Stimulated activated effector memory CD8-positive, alpha-beta T cell treated with anti-CD3 and anti-CD28 coated beads, Interleukin-12 subunit alpha, Interleukin-12 subunit beta, amount 100 ng/mL, for 72 hours (primary cell): ENCODE data around the gene ARHGAP40.
A peak's percentile ranks its signal among the peaks of the same experiment; 100 is the strongest.

ENCODE experiments used
- ATAC-seq: fragments of 150-1000 bp; cut with Tn5 transposase; 2 replicates; pipeline ENCODE4 v1.10.0; 2021
- DNase-seq, 2 donors: peaks; one replicate each; pipeline ENCODE4 v3.0.0; 2021 to 2022; ENCODE audit warnings: low spot score in 2 of 2
- H3K27ac Mint-ChIP-seq: one replicate; pipeline ENCODE4 v1.8.0; 2022; ENCODE audit warnings: mild to moderate bottlenecking, mixed read lengths
- H3K36me3 Mint-ChIP-seq: one replicate; pipeline ENCODE4 v1.8.0; 2022; ENCODE audit warnings: mild to moderate bottlenecking, mixed read lengths
- H3K4me1 Mint-ChIP-seq: one replicate; pipeline ENCODE4 v1.8.0; 2022; ENCODE audit warnings: mixed read lengths
- H3K4me3 Mint-ChIP-seq: one replicate; pipeline ENCODE4 v1.8.0; 2022; ENCODE audit warnings: mild to moderate bottlenecking, mixed read lengths
- H3K9me3 Mint-ChIP-seq: one replicate; pipeline ENCODE4 v1.8.0; 2022; ENCODE audit warnings: mixed read lengths

Gene ARHGAP40

DNA sequence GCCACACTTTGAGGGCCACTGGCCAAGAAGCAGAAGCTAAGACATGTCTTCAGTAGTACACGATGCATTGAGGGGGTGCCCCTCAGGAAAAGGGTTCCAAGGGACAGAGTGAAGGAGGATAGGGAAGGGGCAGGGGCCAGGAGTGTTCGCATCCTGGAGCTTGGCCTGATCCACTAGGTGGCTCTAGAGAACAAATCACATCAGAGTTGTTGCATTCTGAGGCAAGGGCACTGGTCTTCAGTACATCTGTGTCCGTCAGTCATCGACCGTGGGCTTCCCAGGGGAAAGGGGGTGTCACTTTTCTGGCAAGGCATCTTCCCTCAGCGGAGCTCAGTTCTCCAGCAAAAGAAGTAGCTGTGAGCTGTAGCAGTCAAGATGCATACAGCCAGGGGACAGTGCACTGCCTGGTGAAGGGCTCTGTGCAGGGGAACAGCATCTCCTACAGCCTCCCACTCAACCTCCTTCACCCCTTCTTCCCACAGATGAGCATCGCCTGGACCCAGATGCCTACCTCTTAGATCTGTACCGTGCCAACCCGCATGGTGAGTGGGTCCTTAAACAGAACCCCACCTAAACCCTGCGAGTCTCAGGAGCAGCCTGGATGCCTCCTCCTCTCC is 47.8 kb downstream of the ARHGAP40 start:
- ATAC-seq: no peak
- Mint-ChIP-seq H3K27ac (no peak overlapping the region), H3K4me1 (peaks cover 24% of the 10 kb centered on the region), H3K36me3 (peaks cover 6% of the 10 kb centered on the region), H3K4me3 (no peak overlapping the region), H3K9me3 (no peaks in the 10 kb centered on the region)
- no peak for DNase-seq

DNA sequence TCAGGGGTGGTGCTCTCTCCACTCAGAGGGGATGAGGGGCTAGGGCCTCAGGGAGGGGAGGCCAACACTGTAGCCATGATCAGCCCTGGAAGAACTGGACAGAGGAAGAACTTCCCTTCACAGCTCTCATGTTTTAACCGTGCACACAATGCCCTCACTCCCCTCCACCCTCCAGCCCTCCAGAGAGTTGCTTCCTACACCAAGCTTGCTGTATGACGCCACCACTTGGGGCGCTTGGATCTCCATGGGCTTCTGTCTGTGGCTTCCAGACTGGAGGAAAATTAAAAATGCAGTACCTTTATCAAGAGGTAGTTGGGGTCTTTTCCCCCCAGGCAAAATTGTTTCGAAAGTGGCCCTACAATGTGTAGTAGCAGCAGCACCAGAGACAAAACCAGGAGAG is 48.4 kb downstream of the ARHGAP40 start:
- H3K27ac Mint-ChIP-seq: no peak overlapping the region
- DNase-seq (no peak), ATAC-seq (no peak)
- H3K4me3 Mint-ChIP-seq: no peak overlapping the region
- peaks cover 24% of the 10 kb centered on the region for H3K4me1 Mint-ChIP-seq
- H3K36me3 Mint-ChIP-seq: peaks cover 6% of the 10 kb centered on the region
- H3K9me3 Mint-ChIP-seq: no peaks in the 10 kb centered on the region

DNA sequence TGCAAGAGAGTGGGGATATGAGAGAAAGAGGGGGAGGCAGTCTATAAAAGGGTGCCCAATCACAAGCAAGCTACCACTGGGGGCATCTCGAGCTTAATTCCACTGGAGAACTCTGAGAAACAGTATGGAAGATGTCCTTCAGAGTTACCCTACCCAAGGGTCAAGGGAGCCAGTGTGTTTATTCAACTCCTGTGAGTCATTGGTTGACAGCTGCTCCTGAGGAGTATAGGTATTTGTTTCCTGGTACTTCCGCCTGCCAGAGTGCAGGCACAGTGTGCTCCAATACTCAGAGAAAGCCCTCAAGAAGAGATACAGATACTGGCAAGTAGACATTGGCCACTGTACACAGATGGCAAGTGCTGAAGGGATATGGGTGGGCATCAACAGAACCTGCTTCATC is 49.5 kb downstream of the ARHGAP40 start:
- Mint-ChIP-seq H3K4me1 (peaks cover 19% of the 10 kb centered on the region), H3K36me3 (peaks cover 3% of the 10 kb centered on the region), H3K4me3 (no peak overlapping the region), H3K27ac (no peak overlapping the region), H3K9me3 (no peaks in the 10 kb centered on the region)
- DNase-seq (no peak), ATAC-seq (no peak)

DNA sequence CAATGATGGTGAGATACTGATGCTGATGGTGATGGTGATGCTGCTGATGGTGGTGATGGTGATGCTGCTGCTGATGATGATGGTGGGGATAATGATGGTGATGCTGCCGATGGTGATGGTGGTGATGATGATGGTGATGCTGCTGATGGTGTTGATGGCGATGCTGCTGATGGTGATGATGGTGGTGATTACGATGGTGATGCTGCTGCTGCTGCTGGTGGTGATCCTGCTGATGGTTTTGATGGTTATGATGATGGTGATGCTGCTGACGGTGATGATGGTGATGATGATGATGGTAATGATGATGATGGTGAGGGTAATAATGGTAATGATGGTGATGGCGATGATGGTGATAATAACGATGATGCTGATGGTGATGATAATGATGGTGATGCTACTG is 50.0 kb downstream of the ARHGAP40 start:
- no peak for DNase-seq
- Mint-ChIP-seq H3K9me3 (no peaks in the 10 kb centered on the region), H3K36me3 (no peaks in the 10 kb centered on the region), H3K4me1 (peaks cover 15% of the 10 kb centered on the region), H3K4me3 (no peak overlapping the region), H3K27ac (no peak overlapping the region)
- no peak for ATAC-seq

DNA sequence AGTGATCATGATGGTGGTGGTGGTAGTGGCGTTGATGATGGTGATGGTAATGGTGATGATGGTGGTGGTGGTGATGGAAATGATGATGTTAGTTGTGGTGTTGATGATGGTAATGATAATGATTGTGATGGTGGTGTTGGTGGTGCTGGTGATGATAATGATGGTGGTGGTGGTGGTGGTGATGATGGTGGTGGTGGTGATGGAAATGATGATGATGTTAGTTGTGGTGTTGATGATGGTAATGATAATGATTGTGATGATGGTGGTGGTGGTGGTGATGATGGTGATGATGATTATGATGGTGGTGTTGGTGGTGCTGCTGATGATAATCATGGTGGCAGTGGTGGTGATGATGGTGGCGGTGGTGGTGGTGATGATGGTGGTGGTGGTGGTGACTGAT is 51.4 kb downstream of the ARHGAP40 start:
- Mint-ChIP-seq H3K27ac (no peak overlapping the region), H3K9me3 (no peaks in the 10 kb centered on the region), H3K36me3 (no peaks in the 10 kb centered on the region), H3K4me1 (peaks cover 11% of the 10 kb centered on the region), H3K4me3 (no peak overlapping the region)
- no peak for DNase-seq
- ATAC-seq: no peak

DNA sequence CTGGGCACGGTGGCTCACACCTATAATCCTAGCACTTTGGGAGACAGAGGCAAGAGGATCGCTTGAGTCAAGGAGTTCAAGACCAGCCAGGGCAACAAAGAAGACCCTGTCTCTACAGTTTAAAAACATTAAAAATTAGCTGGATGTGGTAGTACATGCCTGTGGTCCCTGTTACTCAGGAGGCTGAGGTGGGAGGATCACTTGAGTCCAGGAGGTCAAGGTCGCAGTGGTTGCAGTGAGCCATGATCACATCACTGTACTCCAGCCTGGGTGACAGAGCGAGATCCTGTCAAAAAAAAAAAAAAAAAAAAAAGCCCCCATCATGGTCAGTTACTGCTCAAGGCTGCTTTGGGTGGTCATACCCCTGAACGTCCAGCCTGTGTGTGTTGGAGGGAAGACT is 55.8 kb downstream of the ARHGAP40 start:
- no peaks in the 10 kb centered on the region for H3K9me3 Mint-ChIP-seq
- peaks cover 11% of the 10 kb centered on the region for H3K4me1 Mint-ChIP-seq
- H3K27ac Mint-ChIP-seq: no peak overlapping the region
- no peaks in the 10 kb centered on the region for H3K36me3 Mint-ChIP-seq
- no peak overlapping the region for H3K4me3 Mint-ChIP-seq
- no peak for ATAC-seq
- DNase-seq: no peak

DNA sequence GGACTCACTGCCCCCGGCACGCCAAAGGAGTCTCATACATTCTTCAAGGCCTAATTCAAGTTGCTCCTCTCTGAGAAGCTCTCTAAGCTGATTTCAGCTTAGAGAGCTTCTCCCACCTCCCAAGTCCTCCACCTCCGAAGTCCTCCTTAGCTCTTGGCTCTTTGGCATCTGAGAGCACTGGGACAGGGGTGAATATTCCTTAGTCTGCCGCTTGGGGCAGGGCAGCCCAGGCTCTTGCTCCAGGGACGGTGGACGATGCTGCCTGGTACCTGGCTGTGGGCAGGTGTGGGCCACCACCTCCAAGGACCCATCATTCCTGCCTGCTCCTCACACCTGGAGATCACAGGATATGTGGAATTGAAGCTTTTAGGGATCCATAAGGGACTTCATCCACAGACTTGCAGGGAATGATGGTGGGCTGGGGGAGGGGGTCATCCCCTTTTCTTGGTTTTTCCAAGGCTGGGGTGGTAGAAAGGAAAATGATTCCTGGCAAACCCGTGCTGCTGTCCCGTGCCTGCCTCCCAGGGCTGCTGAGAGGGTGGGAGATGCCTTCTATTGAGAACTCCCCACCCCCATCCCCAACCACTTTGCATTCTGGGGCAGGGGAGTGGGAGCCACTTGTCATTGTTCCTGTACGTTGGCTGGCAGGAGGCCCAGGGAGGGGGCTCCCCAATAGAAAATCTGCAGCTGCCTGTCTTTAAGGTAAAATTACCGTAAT is 57.4 kb downstream of the ARHGAP40 start:
- Mint-ChIP-seq H3K27ac (no peak overlapping the region), H3K9me3 (no peaks in the 10 kb centered on the region), H3K4me1 (no peaks in the 10 kb centered on the region), H3K36me3 (no peaks in the 10 kb centered on the region), H3K4me3 (no peak overlapping the region)
- ATAC-seq (peak; percentile 80), DNase-seq (no peak)

DNA sequence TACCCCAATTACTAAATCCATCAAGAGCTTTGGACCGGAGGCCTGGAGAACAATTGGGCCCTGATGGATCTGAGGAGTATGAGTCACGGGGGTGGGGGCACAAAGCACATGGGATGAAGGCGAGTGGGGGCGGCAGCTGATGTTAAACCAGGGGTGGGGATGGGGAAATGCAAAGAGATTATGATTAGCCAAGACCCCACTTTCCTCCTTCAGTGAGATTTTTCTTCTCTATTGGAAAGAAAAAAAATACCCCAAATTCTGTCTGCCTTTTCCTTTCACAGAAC is 57.9 kb downstream of the ARHGAP40 start:
- H3K4me1 Mint-ChIP-seq: no peaks in the 10 kb centered on the region
- no peaks in the 10 kb centered on the region for H3K9me3 Mint-ChIP-seq
- ATAC-seq: no peak
- no peak for DNase-seq
- no peak overlapping the region for H3K4me3 Mint-ChIP-seq
- H3K27ac Mint-ChIP-seq: no peak overlapping the region
- no peaks in the 10 kb centered on the region for H3K36me3 Mint-ChIP-seq

DNA sequence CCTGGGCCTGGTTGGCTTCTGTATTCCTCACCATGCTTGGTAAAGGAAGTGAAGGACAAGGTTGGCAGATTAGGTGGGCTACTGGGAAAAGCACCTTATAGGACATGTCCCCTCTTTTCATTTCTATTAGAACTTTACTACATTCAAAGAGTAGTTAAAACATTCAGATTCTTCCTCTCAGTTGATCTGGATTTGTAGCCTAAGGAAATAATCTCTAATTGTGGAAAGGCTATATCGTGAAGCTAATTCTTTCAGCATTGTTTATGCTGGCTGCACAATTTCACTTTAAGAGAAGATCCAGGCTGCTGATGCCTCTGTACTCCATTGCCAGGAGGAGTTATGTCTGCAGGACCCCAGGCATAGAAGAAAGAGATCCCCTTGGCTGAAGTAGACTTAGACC is 58.8 kb downstream of the ARHGAP40 start:
- H3K9me3 Mint-ChIP-seq: no peaks in the 10 kb centered on the region
- DNase-seq: no peak
- H3K4me3 Mint-ChIP-seq: no peak overlapping the region
- no peak overlapping the region for H3K27ac Mint-ChIP-seq
- no peaks in the 10 kb centered on the region for H3K4me1 Mint-ChIP-seq
- no peaks in the 10 kb centered on the region for H3K36me3 Mint-ChIP-seq
- ATAC-seq: no peak

DNA sequence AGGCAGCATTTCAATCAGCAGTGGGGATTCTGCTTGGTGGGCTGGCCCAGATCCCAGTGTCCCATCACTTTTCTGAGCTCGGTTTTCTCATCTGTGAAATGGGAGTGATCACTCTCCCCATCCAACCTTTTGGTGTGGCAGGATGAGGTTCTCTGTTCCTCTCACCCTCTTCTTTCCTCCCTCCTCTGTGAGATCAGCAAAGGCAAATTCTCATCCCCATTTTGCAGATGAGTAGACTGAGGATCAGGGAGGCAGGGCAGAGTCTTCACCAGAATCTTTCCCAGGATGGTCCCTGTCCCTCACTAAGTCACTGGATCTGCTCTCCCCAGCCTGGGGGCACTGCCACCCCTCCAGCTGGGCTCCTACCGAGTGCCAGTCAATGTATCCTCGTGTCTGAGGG is 62.1 kb downstream of the ARHGAP40 start:
- Mint-ChIP-seq H3K27ac (peak overlapping the region; percentile 8), H3K4me3 (no peak overlapping the region), H3K4me1 (no peaks in the 10 kb centered on the region), H3K9me3 (no peaks in the 10 kb centered on the region), H3K36me3 (no peaks in the 10 kb centered on the region)
- ATAC-seq (no peak), DNase-seq (no peak)

DNA sequence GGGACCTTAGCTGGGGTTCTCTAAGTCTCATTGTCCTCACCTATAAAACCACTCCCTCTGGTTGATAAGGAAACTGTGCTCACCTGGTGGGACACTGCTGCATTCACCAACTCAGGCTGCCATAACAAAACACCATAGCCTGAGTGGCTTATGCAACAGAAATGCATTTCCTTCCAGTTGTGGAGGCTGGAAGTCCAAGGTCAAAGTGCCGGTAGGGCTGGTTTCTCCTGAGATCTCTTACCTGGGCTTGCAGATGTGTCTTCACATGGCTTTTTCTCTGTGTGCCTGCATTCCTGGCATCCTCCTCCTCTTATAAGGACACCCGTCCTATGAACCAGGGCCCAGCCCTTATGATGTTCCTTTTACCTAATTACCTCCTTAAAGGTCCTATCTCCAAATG is 62.7 kb downstream of the ARHGAP40 start:
- no peaks in the 10 kb centered on the region for H3K4me1 Mint-ChIP-seq
- no peaks in the 10 kb centered on the region for H3K36me3 Mint-ChIP-seq
- H3K27ac Mint-ChIP-seq: peak overlapping the region; percentile 8
- no peaks in the 10 kb centered on the region for H3K9me3 Mint-ChIP-seq
- ATAC-seq: no peak
- no peak overlapping the region for H3K4me3 Mint-ChIP-seq
- no peak for DNase-seq

DNA sequence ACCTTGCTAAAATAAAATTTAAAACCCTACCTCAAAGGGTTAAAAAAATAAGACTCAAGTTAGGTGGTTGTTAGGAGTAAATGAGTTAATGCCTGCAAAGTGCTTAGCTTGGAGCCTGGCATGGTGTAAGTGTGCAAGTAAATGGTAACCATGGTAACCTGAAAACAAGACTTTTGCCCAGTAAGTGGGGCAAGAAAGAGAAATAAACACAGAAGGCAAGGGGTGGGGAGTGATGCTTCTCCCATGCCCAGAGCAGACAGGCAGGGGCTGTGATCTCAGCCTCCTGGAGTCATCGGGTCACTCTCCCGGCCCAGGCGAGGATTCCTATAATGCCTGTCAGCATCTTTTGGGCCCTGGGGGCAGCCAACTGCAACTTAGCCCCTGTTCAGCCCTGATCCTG is 63.5 kb downstream of the ARHGAP40 start:
- no peak overlapping the region for H3K27ac Mint-ChIP-seq
- ATAC-seq: no peak
- no peak for DNase-seq
- no peak overlapping the region for H3K4me3 Mint-ChIP-seq
- no peaks in the 10 kb centered on the region for H3K9me3 Mint-ChIP-seq
- no peaks in the 10 kb centered on the region for H3K36me3 Mint-ChIP-seq
- H3K4me1 Mint-ChIP-seq: no peaks in the 10 kb centered on the region

DNA sequence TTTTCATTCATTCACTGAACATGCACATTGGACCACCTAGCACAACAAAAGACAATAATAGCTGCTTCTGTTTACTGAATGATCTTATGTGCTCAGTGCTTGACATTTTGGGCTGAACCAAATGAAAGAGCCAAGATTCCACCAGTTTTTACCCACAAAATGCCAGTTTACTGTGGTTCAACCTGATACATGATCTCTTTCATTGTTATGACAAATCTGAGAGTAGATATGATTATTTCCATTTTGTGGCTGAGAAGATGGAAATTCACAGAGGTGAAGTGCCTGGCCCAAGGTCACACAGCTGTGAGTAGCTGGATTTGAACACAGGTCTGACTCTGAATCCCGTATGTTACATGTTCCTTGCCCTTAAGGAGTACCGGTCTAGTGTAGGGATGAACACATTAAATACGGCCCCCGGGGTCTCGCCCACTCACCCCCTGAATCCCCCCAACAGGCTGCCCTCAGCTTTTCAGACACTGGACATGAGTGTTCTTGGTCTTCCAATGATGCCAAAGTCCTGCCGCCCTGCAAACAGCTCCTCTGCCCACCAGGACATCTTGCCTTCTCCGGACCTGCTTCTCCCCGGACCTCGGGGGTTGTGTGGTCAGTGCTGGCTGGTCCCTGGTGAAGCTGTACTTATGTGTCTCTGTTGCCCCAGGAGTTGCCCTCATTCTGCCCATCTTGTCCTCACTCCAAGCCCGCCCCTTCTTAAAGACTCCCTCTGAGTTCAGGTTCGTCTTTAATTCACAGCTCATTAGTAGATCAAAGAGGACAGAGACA is 64.1 kb downstream of the ARHGAP40 start:
- ATAC-seq (no peak), DNase-seq (no peak)
- Mint-ChIP-seq H3K4me3 (no peak overlapping the region), H3K4me1 (no peaks in the 10 kb centered on the region), H3K36me3 (no peaks in the 10 kb centered on the region), H3K27ac (no peak overlapping the region), H3K9me3 (no peaks in the 10 kb centered on the region)

DNA sequence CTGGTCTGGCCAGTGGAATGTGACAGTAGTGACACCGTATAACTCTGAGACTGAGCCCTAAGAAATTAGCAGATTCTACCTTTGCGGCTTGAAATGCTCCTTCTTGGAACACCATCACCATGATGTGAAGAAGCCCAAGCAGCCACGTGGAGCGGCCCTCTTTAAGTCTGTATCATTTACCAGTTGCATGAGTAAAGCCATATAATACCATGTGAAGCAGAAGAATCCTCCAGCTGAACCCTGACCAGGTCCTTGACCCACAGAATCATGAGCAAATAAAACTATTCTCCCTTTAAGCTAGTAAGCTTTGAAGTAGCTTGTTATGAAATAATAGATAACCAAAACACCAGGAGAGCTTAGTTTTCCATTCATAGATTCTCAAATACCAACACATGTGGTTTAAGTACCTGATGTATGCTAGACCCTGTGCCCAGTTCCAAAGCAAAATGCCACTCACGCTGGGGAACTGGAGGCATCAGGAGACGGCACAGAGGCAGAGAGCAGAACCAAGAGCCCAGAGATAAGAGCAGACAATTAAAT is 65.9 kb downstream of the ARHGAP40 start:
- Mint-ChIP-seq H3K4me1 (no peaks in the 10 kb centered on the region), H3K27ac (no peak overlapping the region), H3K36me3 (no peaks in the 10 kb centered on the region), H3K4me3 (no peak overlapping the region), H3K9me3 (no peaks in the 10 kb centered on the region)
- no peak for DNase-seq
- no peak for ATAC-seq

DNA sequence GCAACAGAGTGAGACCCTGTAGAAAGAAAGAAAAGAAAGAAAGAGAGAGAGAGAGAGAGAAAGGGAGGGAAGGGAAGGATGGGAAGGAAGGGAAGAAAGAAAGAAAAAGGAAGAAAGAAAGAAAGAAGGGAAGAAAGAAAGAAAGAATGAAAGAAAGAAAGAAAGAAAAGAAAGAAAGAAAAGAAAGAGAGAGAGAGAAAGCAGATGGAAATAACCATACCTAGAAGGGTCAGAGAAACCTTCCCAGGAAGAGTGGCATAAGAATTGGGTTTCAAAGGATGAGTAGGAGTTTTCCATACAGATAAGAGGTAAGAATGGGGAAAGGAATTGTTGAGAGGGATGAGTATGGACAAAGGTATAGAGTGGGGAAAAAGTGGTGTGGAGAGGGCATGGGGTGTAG is 68.1 kb downstream of the ARHGAP40 start:
- Mint-ChIP-seq H3K9me3 (no peaks in the 10 kb centered on the region), H3K27ac (no peak overlapping the region), H3K4me1 (peaks cover 16% of the 10 kb centered on the region), H3K36me3 (no peaks in the 10 kb centered on the region), H3K4me3 (no peak overlapping the region)
- no peak for ATAC-seq
- no peak for DNase-seq

DNA sequence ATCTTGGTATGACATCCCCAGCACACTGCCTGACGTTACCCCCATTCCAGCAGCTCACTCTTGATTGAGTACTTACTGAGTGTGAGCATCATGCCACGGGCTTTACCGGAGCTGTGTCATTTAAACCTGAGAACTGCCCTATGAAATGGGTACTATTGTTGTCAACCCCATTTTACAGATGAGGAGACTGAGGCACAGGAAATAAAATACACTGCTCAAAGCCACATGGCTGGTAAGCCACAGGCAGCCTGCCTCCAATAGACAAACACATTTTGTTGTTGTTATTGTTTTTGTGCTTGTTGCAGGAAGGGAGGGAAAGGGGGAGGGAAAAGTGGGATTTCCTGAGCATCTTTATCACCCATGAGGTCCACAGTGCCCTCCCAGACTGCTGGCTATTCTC is 69.2 kb downstream of the ARHGAP40 start:
- Mint-ChIP-seq H3K36me3 (peaks cover 5% of the 10 kb centered on the region), H3K4me3 (no peak overlapping the region), H3K27ac (no peak overlapping the region), H3K4me1 (peaks cover 19% of the 10 kb centered on the region), H3K9me3 (no peaks in the 10 kb centered on the region)
- no peak for ATAC-seq
- DNase-seq: no peak
